ENCODE results near the gene RNF130. TPM values are rescaled to one million over a fixed set of nuclear protein-coding genes. Genes with fewer than 3 reads are reported as not detected.

The RNF130 gene
- total RNA-seq, 1 donor = 194 TPM

DNA sequence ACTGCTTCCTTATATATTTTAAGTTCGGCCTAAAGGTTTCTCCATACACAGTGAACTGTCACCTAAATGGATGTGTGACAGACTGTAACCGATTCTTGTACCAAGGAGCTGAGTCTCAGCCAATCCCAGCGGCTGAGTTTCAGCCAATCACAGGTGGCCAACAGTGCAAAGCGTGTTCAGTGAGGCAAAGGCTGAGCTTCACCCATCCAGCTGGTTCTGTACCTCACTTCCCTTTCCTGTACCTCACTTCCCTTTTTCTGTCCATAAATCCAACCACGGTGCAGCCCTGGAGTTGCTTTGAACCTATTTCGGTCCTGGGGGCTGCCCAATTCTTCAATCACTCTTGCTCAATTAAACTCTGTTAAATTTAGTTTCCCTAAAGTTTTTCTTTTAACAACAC, 148.1 kb downstream of the RNF130 start:
- DNase-seq (ENCODE audit: low read depth in 2 of 3, low spot score in 2 of 3) = peak in 2 of 3 donors; percentile 39 to 76

DNA sequence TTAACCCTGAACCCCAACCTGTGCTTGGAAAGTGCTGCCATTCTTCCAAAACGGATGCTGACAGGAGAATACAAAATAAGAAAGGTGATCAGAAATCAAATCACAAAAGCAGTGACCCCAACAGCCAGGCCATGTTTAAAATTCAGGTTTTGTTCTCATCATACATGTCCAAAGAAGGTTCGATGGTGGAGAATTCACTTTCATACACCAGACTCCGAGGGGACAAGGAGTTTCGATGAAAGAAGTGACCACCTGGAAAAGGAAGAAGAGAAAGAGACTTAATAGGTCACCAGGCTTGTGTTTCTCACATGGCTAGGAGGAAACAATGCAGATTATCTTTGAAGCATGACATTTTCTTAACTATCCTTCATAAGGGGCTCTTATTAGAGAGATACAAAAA, 151.4 kb downstream of the RNF130 start:
- no peak for DNase-seq (ENCODE audit: low read depth in 2 of 3, low spot score in 2 of 3)

DNA sequence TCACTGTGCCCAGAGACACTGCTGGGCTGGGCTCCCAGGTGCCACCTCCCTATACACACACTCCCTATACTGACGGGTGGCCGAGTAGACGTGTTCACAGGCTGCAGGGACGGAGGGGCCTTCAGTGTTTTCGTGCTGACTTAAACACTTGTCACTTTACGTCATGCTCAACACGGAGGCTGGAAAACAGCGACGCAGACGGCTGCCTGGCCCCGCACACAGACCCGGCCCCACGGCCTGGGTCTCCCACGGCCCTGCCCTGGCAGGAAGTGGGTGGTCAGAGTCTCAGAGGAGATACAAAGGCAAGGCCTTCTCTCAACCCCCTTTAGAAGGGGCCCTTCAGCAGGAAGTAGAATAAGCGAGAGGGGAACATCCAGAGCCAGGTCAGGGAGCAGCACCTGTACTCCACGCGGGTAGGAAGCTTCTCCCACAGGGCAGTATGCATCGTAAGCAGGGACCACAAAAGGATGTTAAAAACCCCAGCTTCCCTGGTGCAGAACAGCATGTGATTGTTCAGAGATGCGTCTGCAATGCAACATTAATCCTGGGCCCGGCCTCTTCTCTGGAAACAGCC, 152.0 kb downstream of the RNF130 start:
- no peak for DNase-seq (ENCODE audit: low read depth in 2 of 3, low spot score in 2 of 3)

DNA sequence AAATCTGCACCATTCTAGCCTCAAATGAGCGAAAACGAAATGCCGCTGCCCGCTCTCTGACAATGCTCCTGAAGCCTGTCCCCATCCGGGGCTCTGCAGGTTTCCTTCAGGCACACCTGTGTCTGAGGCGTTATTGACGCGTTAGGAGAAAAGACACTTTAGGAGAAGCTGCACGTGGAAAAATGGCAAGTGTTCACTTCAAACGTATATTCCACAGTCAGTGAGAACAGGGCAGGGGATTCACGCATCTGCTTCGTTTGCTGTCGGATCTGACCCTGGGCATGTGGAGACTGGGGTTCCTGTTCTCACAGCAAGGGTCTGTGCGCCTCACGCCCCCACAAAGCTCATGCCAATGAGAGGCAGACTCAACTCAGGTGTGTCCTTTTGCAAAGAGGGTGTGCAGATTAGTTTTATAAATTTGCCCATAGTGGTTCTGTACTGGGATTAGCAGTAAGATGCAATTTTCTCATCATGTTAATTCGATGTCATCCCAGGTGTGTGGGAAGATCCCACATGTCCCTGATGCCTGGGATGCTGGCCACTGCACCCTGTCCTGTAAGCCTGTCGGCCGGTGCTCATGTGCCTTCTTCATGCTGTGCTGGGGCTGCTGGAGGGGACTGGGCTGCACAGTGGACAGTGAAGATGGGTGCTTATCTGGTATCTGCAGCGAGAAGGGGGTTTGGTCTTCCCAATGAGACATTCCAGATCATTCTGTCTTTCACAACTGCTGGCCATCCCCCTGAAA, 152.6 kb downstream of the RNF130 start:
- no peak for DNase-seq (ENCODE audit: low read depth in 2 of 3, low spot score in 2 of 3)

DNA sequence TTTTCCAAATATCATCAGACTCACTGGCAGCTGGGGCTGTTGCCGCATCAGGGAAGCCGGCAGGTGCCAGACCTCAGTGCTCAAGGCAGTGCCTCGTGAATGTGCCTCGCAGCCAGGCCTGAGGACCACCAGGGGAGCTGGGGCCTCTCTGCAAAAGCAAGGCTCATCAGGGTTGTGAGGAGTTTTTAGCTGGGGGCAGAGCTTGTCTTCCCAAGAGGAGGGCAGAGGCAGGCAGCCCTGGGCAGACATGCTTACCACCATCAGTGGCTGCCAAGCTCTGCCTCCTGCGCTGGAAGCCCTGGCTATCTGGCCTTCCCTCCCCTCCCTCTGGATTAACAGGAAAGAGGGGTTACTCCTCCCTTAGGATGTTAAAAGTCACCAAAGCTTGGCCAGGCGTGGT, 155.0 kb downstream of the RNF130 start:
- no peak for DNase-seq (ENCODE audit: low read depth in 2 of 3, low spot score in 2 of 3)

DNA sequence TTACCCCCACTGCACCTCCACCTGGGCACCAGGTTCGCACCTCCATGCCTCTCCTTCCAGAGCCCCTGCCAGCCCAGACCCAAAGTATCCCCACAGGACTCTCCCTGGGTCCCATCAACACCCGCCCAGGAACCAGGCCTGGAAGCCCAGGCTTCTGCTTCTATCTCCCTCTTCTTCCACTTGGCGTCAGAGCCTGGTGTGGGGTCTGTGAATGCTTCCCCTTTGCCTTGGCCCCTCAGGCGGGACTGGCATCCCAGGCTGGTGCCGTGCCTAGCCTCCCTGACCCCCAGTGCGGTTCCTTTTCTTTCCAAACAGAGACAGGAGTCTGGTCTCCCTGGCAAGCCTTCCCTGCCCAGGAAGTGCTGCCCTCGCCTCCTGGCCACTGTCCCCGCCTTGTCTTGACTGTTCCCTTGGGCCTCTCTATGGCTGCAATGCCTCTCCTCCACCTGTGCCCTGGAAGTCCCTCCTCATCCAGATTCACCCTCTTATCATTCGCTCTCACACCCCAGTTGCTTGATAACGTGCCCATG, 156.1 kb downstream of the RNF130 start:
- no peak for DNase-seq (ENCODE audit: low read depth in 2 of 3, low spot score in 2 of 3)

DNA sequence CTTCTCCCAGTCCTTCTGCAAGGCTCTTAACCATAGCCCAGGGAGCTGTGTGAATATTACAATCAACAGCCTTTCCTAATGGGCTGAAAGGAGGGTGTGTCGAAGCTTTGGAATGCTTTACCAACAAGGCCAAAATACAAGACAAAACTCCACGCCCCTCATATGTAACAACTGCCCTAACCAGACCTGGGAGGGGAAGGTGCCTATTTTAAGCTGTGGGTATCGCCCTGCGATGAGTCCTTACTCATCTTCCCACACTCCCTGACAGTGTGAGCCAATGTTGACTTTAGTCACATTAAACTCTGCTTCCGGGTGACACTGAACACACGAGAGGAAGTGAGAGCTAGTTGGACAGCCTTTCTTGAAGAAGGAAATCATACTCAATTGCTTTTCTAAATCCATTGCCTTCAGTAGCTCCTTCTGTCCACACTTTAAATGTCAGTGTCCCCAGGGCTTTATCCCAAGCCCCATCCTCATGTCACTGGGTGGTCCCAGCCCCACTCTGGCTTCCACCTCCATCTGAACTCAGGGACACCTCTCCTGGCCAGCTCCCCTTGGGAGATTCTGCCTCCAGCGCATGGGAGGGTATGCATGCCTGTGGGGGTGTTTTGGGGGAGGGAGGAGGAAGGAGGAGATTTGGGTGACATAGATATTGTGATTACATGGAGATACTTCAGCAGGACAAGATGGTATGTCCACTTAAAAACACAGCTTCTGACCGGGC, 157.4 kb downstream of the RNF130 start:
- no peak for DNase-seq (ENCODE audit: low read depth in 2 of 3, low spot score in 2 of 3)

DNA sequence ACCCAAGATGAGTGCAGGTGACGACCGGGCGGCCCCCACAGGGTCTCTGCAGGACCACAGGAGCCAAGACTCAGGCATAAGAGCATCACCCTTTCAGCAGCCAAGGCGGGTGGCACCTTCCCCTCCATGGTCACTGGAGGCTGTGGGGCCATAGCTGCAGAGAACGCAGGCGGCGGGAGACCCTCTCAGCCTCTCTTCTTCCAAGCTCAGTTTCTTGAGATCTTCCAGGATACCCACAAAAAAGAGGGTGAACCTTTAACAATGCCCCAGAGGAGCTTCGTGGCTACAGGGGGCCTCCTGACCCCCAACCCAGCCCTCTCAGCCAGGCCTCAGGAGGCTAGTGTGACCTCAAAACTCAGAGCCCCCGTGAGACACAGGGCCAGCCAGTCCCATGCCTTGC, 158.1 kb downstream of the RNF130 start:
- DNase-seq (ENCODE audit: low read depth in 2 of 3, low spot score in 2 of 3) = no peak

DNA sequence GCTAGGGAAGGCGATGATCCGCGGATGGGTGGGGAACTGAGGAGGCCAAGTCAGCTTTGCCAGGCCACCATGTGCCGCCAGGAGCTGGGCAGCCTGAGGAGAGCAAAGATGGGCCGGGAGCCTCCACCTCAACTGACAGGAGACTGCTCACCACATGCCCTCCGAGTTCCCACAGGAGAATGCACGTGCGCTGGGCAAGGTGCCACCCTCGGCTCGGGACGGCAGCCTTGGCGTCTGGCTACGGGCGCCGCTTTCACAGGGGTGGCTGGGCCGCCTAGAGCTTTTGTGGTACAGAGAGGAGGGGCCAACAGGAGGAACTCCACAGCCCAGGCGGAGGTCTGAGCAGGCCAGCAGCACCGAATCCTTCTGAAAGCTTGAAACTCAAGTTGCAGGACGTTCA, 158.6 kb downstream of the RNF130 start:
- DNase-seq (ENCODE audit: low read depth in 2 of 3, low spot score in 2 of 3) = no peak

DNA sequence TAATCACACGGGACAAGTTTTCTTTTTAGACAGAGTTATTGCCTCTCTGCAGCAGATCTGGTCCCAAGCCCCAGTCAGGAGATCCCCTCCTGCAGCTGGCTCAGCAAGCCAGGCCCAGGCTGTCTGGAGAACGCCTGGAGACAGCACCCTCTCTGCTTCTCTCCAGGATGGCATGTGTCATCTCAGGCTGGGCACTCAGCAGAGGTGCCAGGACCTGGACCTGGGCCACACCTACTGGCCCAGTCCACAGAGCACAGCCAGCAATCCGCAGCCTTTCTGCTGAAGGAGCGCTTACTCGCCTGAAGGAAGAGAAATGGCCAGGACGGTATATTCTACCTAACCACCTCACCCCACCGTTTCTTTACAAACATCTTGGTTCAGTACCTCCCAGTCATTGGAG, 159.2 kb downstream of the RNF130 start:
- DNase-seq (ENCODE audit: low read depth in 2 of 3, low spot score in 2 of 3) = no peak

DNA sequence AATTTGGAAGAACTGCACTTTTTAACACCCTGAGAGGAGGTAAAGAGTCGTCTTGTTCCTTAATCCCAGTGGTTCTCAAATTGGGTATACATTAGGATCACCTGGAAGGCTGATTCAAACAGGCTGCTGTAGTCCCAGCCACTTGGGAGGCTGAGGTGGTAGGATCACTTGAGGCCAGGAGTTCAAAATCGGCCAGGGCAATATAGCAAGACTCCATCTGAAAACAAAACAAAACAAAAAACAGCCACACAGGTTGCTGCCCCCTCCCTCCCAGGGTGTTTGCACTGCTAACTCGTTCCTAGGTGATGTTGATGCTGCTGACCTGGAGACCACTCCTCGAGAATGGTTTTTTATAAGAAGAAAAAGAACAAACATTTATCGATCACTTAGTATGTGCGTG, 162.3 kb downstream of the RNF130 start:
- DNase-seq (ENCODE audit: low read depth in 2 of 3, low spot score in 2 of 3) = no peak

DNA sequence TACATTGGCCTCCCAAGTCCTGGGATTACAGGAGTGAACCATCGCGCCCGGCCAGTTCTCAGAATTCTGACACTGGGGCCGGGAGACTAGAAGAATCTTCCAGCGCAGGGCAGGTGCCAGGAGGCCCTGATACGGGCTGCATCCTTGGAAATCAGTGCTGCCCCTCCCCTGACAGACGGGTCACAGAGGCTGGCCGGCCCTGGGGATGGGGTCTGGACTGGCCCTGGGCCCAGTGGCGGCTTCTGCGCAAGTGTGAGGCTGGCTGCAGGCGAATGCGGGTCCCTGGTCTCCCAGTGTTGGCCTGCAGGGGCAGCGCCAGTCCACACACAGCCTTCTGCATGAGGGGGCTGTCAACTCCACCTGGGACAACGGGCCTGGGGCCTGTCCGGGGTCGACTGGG, 163.0 kb downstream of the RNF130 start:
- DNase-seq (ENCODE audit: low read depth in 2 of 3, low spot score in 2 of 3) = peak in 1 of 3 donors; percentile 18

DNA sequence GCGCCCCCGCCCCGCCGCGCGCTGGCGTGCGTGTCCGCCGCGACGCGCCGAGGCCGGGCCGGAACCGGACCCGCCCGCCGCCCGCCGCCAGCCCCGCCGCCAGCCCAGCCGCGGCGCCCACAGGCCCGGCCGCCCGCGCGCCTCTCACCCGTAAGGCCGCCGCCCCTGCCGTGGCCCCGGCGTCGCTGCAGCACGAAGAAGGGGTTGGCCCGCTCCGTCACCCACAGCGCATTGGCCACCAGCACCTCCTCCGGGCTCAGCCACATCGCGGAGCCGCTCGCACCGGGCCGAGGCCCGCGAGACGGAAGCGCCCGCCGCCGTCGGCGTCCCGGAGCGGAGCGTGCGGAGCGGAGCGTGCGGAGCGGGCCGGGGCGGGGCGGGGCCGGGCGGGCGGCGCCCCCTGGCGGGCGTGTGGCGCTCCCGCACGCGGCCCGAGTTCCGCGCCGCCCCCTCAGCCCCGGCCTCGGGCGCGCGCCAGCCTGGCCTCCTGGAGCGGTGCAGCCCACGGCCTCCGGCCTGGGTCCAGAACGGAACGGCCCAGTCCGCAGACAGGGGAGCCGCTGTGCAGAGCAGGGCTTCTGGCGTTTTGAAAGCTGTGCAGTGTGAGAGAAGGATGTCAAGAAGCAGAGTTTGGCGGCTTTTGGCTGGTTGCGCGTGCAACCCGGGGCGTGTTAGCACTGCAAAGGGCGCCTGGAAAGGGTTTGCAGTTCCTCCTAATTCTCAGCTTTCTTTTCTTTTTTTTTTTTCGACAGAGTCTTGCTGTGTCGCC, 163.8 kb downstream of the RNF130 start, which contains the start of gene TBC1D9B:
Gene TBC1D9B, minus strand, starts transcription at position 342 of the 769 bp plus-strand sequence. Its CDS starts 76 bp downstream, at position 266.
- peak; percentile 72 to 73 (median 72) for DNase-seq (ENCODE audit: low read depth in 2 of 3, low spot score in 2 of 3)

DNA sequence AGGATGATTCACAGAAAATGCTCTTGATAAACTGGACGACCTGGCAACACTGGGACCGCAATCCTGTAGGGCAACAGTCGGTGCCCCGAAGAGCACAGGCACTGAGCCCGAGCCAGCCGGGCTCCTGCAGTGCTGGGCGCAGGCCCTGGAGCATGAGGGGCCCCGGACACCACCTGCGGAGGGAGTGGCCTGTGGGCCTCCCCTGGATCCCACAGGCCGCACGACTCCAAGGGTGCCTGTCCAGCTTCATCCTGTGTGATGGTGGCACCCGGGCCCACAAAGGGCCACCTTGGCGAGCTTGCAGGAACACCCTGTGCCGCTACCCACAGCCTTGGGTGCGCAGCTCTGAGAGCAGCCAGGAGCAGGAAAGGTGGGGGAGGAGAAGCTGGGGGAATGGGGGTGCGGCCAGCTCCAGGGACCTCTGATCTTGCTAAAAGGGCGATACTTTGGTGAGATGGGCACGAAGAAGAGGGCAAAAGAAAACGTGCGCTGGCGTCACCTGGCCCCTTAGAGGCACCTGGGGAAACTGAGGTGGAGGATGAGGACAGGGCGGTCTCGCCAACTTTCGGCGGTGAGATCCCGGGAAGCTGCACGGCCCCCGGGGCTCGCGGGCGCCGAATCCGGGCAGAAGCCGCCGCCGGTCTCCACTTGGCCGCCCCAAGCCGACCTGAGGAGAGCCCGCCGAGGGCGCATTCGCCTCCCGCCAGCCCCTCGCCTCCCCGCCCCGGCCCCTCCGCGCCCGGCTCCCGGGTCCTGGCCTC, 164.6 kb downstream of the RNF130 start:
- DNase-seq (ENCODE audit: low read depth in 2 of 3, low spot score in 2 of 3) = peak; percentile 14 to 16 (median 15)

DNA sequence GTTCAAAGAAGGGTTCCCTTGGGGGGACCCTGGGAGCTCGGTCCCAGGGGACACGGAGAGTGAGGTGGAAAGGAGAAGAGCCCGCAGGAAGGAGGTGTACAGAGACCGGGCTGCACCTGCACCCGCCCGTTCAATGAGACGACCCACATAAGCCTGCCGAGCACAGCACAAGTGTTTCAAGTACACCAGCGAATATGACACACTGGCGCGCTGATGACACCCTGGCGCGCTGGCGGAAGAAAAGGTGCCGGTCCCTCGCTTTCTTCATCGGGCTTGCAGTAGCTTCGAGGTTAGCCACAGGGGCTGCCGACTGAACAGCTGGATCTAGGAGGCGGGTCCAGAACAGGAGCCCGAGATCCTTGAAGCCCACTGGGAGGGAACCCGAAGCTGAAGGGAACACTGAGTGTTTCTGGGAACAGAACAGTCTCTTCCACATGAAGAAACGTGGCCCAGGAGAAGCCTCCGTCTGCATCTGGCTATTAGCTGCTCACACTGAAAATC, 165.2 kb downstream of the RNF130 start:
- no peak for DNase-seq (ENCODE audit: low read depth in 2 of 3, low spot score in 2 of 3)

DNA sequence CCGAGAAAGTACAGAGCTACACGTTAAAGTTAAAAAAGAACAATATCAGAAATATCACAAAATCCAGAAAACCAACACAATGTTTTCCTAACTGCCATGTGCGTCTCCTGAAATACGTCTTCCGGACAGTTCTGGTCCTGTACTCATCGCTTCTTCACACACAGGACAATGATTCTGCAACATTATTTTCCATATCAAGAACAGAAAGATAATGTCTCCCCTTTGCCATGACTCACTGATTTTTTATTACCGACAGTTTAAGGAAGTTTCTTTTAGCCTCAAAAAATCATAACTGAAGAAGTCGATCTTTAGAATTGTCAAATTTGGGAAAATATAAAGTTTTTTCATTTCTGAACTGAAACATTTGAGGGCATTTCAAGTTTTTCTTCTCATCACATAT, 166.4 kb downstream of the RNF130 start:
- peak in 2 of 3 donors; percentile 31 to 39 for DNase-seq (ENCODE audit: low read depth in 2 of 3, low spot score in 2 of 3)
